ENCODE results near the gene OR5AU1. TPM values are rescaled to one million over a fixed set of nuclear protein-coding genes. Genes with fewer than 3 reads are reported as not detected.

The OR5AU1 gene
- total RNA-seq, 1 experiment from 2014 or later, result not detected

DNA sequence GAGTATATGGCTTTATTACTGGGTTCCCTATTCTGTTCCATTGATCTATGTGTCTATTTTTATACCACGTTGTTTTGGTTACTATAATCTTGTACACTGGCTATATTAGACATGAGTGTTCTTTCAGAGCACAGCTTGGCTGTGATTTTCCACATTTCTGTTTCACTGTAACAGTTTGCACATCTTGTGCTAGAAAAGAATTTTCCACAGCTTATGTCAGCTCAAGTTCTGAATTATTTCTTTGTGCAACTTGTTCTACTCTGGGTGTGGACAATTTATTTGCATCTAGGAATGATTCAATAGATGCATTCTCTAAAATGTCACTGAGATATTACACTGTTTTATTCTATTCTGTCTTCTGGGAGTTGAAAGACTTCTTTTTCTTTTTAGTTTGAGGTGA is 28.4 kb upstream of the OR5AU1 start:
- Histone ChIP-seq H3K9me2 (ENCODE audit: insufficient read depth) (no peaks in the 10 kb centered on the region), H3K4me2 (no peak overlapping the region), H3K36me3 (ENCODE audit: low read depth) (no peaks in the 10 kb centered on the region), H3K79me2 (ENCODE audit: low read depth) (no peaks in the 10 kb centered on the region), H3K27ac (no peak overlapping the region), H2AFZ (no peak overlapping the region), H4K20me1 (ENCODE audit: insufficient read depth) (no peaks in the 10 kb centered on the region), H3K4me3 (no peak overlapping the region), H3K9me3 (ENCODE audit: insufficient read depth, low read depth) (no peaks in the 10 kb centered on the region), H3K4me1 (replicated peaks; ENCODE audit: insufficient read depth) (no peaks in the 10 kb centered on the region), H3F3A (ENCODE audit: insufficient read depth, low read depth) (no peaks in the 10 kb centered on the region), H3K27me3 (ENCODE audit: insufficient read depth, low read depth) (no peaks in the 10 kb centered on the region)
- ChIA-PET CTCF (no interaction called here), POLR2A (ENCODE audit: unreplicated experiment) (no interaction called here)
- DNase-seq, result no peak
- intact Hi-C loops (cut with micrococcal nuclease; ENCODE audit: unreplicated experiment), result no loop called here
- TF ChIP-seq, protein P1, sequence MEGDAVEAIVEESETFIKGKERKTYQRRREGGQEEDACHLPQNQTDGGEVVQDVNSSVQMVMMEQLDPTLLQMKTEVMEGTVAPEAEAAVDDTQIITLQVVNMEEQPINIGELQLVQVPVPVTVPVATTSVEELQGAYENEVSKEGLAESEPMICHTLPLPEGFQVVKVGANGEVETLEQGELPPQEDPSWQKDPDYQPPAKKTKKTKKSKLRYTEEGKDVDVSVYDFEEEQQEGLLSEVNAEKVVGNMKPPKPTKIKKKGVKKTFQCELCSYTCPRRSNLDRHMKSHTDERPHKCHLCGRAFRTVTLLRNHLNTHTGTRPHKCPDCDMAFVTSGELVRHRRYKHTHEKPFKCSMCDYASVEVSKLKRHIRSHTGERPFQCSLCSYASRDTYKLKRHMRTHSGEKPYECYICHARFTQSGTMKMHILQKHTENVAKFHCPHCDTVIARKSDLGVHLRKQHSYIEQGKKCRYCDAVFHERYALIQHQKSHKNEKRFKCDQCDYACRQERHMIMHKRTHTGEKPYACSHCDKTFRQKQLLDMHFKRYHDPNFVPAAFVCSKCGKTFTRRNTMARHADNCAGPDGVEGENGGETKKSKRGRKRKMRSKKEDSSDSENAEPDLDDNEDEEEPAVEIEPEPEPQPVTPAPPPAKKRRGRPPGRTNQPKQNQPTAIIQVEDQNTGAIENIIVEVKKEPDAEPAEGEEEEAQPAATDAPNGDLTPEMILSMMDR (conservative IDR thresholded peaks at IDR 0.05), result no peak
- TF ChIP-seq EZH2 (IDR thresholded peaks at IDR 0.05; ENCODE audit: low read depth), result no peak
- BruUV-seq (replicated peaks), result no TSS peak

DNA sequence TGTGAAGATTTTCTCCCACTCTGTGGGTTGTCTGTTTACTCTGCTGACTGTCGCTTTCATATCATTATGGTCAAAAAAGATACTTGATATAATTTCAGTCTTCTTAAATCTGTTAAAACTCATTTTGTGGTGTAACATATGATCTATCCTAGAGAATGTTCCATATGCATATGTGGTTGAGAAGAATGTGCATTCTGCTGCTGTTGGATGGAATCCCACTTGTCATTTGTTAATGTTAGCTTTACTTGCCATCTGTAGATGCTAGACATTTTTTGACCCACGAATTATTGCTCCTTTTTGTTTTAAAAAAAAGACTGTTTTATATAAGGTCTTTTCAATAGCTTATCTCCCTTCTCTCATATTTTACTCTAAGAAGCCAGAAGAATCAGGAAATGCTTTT is 26.3 kb upstream of the OR5AU1 start:
- POLR2A ChIA-PET (ENCODE audit: unreplicated experiment), result no interaction called here
- Histone ChIP-seq H3K4me2 (no peak overlapping the region), H3K27me3 (ENCODE audit: insufficient read depth, low read depth) (no peaks in the 10 kb centered on the region), H2AFZ (no peak overlapping the region), H4K20me1 (ENCODE audit: insufficient read depth) (no peaks in the 10 kb centered on the region), H3K79me2 (ENCODE audit: low read depth) (no peaks in the 10 kb centered on the region), H3F3A (ENCODE audit: insufficient read depth, low read depth) (no peaks in the 10 kb centered on the region), H3K36me3 (ENCODE audit: low read depth) (no peaks in the 10 kb centered on the region), H3K9me2 (ENCODE audit: insufficient read depth) (no peaks in the 10 kb centered on the region), H3K9me3 (ENCODE audit: insufficient read depth, low read depth) (no peaks in the 10 kb centered on the region), H3K27ac (no peak overlapping the region), H3K4me3 (no peak overlapping the region), H3K4me1 (replicated peaks; ENCODE audit: insufficient read depth) (no peaks in the 10 kb centered on the region)
- TF ChIP-seq, protein P1 (conservative IDR thresholded peaks at IDR 0.05), result no peak
- CTCF ChIA-PET, result no interaction called here
- BruUV-seq (replicated peaks), result no TSS peak
- intact Hi-C loops (cut with micrococcal nuclease; ENCODE audit: unreplicated experiment), result no loop called here
- no peak for DNase-seq

DNA sequence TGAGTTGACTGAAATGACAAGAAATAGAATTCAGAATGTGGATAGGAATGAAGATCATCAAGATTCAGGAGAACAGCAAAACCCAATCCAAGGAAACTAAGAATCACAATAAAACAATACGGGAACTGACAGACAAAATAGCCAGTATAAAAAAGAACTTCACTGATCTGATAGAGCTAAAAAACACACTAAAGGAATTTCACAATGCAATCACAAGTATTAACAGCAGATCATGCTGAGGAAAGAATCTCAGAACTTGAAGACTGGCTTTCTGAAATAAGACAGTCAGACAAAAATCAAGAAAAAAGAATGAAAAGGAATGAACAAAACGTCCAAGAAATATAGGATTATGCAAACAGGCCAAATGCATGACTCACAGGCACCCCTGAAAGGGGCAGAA is 15.3 kb upstream of the OR5AU1 start:
- no peaks in the 10 kb centered on the region for H3F3A ChIP-seq (ENCODE audit: insufficient read depth, low read depth)
- no peak overlapping the region for H3K27ac ChIP-seq
- peaks cover 6% of the 10 kb centered on the region; the same call in 1 of the 2 replicates for H3K27me3 ChIP-seq (ENCODE audit: insufficient read depth, low read depth)
- H3K36me3 ChIP-seq (ENCODE audit: low read depth), result no peaks in the 10 kb centered on the region
- no peaks in the 10 kb centered on the region for H3K9me2 ChIP-seq (ENCODE audit: insufficient read depth)
- no peak overlapping the region for H3K4me2 ChIP-seq
- H4K20me1 ChIP-seq (ENCODE audit: insufficient read depth), result no peaks in the 10 kb centered on the region
- no peak overlapping the region for H2AFZ ChIP-seq
- BruUV-seq (replicated peaks), result no TSS peak
- H3K9me3 ChIP-seq (ENCODE audit: insufficient read depth, low read depth), result no peaks in the 10 kb centered on the region
- no peak for DNase-seq
- no peaks in the 10 kb centered on the region for H3K4me1 ChIP-seq (replicated peaks; ENCODE audit: insufficient read depth)
- no peaks in the 10 kb centered on the region for H3K79me2 ChIP-seq (ENCODE audit: low read depth)
- no peak overlapping the region for H3K4me3 ChIP-seq
- ChIA-PET CTCF (no interaction called here), POLR2A (ENCODE audit: unreplicated experiment) (no interaction called here)
- no peak for TF ChIP-seq EZH2 (IDR thresholded peaks at IDR 0.05; ENCODE audit: low read depth)
- TF ChIP-seq, protein P1 (conservative IDR thresholded peaks at IDR 0.05), result no peak
- intact Hi-C loops (cut with micrococcal nuclease; ENCODE audit: unreplicated experiment), result no loop called here
